Gastrocnemius medialis (tissue), 4 donors: ENCODE data around the gene DCUN1D3.

Source experiments
- POLR2A ChIP-seq, 2 donors: fragments of 450-650 bp; IDR thresholded peaks; one replicate each; pipeline ENCODE4 v1.6.1; 2017; ENCODE audit warnings: antibody characterized with exemption in 2 of 2, mild to moderate bottlenecking in 2 of 2, moderate library complexity in 2 of 2
- TF ChIP-seq, protein P1 (sequence below), 5 experiments: fragments of 450-650 bp in 3 of 5; fragments of 200-600 bp in 2 of 5; sonication (generic) in 2 of 5; IDR thresholded peaks in 4 of 5; conservative IDR thresholded peaks in 1 of 5; 1 replicate in 4 of 5; 2 replicates in 1 of 5; pipeline ENCODE4 v1.5.1; 2016 to 2019; ENCODE audit warnings: antibody characterized with exemption in 5 of 5, mild to moderate bottlenecking in 3 of 5, moderate library complexity in 3 of 5

DNA sequence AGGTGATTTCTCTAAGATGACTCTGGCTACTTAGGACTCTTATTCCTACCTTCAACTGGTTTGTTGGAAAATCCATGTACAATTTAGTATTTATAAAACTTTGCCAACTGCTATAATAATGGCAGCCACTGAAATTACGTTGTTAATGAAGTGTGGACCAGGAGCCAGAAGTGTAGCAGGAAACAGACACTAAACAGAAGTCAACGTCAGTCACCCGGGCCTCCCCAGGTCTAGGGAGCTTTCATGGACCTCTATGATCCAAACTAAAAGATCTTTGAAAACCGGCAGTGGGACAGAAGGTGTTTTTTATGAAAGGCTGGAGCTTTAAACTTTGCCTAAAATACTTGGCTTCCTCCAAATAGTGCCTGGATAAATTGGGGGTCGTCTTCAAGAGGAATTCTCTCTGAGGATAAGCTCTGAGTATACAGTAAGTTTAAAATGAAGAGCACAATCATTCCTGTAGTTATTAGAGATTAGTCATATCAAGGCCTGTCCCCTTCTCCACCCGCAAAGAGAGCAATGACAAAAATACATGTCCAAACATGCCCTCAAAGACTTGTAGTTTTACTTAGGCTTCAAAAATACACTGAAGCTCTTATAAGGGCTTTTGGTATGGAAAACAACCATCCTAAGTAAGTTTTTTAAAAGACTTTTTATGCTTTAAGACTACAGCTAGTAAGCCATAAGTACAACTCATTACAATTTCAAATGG lies 34.6 kb downstream of the DCUN1D3 start:
- TF ChIP-seq, protein P1, sequence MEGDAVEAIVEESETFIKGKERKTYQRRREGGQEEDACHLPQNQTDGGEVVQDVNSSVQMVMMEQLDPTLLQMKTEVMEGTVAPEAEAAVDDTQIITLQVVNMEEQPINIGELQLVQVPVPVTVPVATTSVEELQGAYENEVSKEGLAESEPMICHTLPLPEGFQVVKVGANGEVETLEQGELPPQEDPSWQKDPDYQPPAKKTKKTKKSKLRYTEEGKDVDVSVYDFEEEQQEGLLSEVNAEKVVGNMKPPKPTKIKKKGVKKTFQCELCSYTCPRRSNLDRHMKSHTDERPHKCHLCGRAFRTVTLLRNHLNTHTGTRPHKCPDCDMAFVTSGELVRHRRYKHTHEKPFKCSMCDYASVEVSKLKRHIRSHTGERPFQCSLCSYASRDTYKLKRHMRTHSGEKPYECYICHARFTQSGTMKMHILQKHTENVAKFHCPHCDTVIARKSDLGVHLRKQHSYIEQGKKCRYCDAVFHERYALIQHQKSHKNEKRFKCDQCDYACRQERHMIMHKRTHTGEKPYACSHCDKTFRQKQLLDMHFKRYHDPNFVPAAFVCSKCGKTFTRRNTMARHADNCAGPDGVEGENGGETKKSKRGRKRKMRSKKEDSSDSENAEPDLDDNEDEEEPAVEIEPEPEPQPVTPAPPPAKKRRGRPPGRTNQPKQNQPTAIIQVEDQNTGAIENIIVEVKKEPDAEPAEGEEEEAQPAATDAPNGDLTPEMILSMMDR (IDR thresholded peaks at IDR 0.05 in 4 of 5, conservative IDR thresholded peaks at IDR 0.05 in 1 of 5) = no peak
- no peak for TF ChIP-seq POLR2A (IDR thresholded peaks at IDR 0.05)
